Mammary epithelial cell (primary cell): ENCODE results near the gene ERGIC1.

Source experiments
- CTCF ChIP-seq, 2 donors: IDR thresholded peaks in 1 of 2; conservative IDR thresholded peaks in 1 of 2; 2 replicates each; pipeline ENCODE4 v1.5.1; 2011 to 2012; ENCODE audit warnings: inconsistent platforms in 2 of 2, low read length in 2 of 2, mild to moderate bottlenecking in 2 of 2, control low read depth in 1 of 2, low read depth in 1 of 2; ENCODE audit not compliant: insufficient read depth in 1 of 2; ENCODE audit errors: extremely low read depth in 1 of 2
- EZH2 ChIP-seq: IDR thresholded peaks from 2 replicates; pipeline ENCODE4 v1.6.1; 2012; ENCODE audit warnings: low read length, inconsistent platforms, borderline replicate concordance

DNA sequence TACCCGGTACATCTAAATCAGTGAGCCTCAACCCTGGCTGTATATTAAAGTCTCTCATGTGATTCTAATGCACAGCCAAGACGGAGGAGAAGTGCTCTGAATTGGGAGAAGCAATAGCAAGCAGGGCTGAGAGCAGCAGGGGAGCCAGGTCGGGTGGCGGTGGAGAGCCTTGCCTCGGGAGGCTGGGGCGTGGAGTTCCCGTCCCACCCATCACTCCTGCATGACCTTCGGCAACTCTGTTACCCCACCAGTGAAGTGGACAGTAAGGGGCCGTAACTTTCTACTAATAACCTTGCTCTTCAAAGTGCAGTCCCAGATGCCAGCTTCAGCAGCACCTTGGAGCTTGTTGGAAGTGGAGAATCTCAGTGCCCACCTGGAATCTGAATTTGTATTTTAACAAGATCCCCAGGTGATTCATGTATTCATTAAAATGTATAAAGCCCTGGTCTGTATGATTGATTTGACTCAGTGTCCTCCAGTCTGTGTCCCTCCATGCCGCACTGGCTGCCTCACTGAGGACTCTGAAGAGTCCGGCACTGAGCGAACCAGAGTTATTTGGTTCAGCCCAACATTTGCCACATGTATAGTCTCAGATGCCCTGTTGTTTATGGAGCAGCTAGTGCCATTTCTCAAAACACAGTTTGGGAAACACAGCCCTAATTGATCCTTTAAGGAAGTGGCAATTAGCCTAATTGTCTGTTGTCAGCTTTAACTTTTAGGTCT is 6.5 kb downstream of the ERGIC1 start:
- TF ChIP-seq CTCF (conservative IDR thresholded peaks at IDR 0.05 in 1 of 2, IDR thresholded peaks at IDR 0.05 in 1 of 2; ENCODE audit: extremely low read depth in 1 of 2, insufficient read depth in 1 of 2, low read depth in 1 of 2, low read length in 2 of 2) (no peak), EZH2 (no peak)
